GM03348 (cell line): ENCODE measurements around the gene MRPL23.
"Not testable (repeated sequence)": the region's sequence is repeated elsewhere in the genome, so short reads cannot be mapped to it uniquely, and the experiment has no call there.

Experiments
- DNase-seq: peaks from one replicate; pipeline ENCODE4 v3.0.0; 2012; ENCODE audit warnings: low spot score

The MRPL23 gene

GRCh38 chr11:1934335-1935155, 12.6 kb upstream of the MRPL23 start:
- peak; percentile 9 for DNase-seq

DNA sequence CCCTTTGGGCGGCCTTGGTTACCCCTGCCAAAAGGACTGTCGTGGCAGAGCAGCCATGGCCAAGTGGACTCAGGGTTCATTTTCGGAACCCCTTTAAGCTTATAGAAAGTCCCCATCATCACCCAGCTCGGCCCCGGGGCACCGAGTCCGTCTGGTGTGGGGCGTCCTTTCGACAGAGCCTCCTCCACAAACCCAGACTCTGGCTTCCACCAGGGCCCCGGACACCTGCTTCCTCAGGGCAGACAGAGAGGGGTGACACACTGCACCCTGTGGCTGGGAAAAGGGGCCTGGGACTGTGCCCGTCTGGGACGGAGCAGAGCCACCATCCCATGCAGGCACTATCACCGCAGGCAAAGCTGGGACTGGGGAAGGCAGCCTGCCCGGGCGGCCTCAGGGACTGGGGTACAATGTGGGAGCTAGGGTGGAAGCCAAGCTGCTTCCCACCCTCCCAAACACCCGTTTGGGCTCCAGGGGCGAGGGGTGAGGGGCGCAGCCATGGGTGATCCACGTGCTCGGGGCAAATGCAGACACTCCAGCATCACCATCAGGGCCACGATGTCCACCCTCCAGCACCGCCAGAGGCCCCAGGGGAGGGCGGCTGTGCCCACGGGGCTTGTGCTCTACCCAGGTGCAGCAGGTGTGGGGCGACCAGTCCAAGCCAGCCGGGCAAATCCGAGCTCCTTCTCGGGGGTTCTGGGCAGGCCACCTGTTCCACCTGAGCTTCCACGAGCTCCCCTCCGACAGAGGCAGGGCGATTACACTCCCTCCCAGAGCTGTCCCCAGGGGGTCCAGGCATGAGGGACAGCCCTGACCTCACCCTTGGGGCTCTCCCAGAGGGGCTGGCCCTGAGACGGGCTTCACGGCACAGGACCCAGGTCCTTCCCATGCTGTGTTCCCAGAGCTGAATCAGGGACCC, 11.7 kb upstream of the MRPL23 start:
- DNase-seq = peak; percentile 5

GRCh38 chr11:1936072-1936780, 10.9 kb upstream of the MRPL23 start:
- no peak for DNase-seq

GRCh38 chr11:1936781-1937615, 10.1 kb upstream of the MRPL23 start:
- DNase-seq = peak; percentile 7

DNA sequence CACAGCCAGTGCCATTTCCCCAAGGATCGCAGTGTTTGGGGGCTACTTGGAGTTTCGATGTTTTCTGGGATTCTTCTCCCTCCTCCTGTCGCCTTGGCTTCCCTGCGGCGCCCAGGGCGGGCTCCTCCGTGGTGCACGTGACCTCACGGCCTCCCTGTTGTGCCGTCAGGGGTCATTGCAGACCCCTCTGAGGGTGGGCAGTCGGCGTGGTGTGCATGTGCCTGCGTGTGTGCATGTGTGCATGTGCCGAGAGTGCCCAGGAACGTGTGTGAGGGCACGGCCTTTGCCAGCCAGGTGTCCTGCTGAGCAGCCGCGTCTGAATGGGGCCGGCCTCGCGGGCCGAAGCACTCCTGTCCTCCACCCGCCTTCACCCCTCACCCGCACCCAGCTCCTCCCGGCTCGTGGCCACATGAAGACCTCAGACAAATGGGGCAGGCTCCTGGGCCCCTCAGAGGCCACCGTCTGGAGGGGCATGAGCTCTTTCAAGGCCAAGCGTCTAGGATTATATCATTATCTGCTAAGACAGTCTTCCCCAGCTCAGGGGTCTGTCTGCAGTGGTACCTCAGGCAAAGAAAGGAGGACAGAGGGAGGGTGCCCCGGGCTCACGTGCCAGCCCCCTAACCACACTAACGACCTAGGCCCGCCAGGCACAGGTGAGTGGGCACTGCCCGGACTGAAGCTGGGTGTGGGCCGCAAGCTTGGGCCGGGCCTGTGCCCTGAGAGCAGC, 9.4 kb upstream of the MRPL23 start:
- DNase-seq = no peak

GRCh38 chr11:1938343-1939005, 8.7 kb upstream of the MRPL23 start:
- no peak for DNase-seq

DNA sequence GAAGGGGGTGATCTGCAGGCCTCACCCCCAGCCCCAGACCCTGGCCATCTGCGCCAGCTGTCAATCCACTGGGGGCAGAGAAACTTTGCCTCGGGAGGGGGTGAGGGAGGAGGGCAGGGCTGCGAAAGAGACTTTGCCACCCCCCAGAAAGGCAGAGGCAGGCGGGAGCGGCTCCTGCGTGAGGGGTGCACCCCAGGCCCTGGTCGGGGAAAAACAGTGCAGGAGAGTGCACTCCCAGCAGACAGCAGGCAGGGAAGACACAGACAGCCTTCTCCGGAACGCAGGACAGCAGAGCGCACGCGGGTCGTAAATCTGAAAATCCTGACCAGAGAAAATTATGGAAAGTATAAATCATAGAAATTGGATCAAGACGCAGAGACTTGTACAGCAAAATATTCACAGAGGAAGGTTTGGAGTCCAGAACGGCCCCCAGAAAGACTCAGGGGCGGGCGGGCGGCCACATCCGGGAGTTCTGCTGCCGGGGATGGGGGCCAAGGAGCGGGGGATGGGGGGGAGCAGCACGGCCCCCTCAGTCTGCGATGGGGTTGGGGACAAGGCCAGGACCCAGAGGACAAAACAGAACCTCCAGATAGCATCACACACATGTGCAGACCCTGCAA, 8.0 kb upstream of the MRPL23 start:
- DNase-seq = peak; percentile 25

- not testable (repeated sequence) for DNase-seq
These were observed 7.3 kb upstream of the MRPL23 start for GRCh38 chr11:1939788-1940187.

- no peak for DNase-seq
These were observed 4.4 kb upstream of the MRPL23 start for GRCh38 chr11:1942558-1943260.

DNA sequence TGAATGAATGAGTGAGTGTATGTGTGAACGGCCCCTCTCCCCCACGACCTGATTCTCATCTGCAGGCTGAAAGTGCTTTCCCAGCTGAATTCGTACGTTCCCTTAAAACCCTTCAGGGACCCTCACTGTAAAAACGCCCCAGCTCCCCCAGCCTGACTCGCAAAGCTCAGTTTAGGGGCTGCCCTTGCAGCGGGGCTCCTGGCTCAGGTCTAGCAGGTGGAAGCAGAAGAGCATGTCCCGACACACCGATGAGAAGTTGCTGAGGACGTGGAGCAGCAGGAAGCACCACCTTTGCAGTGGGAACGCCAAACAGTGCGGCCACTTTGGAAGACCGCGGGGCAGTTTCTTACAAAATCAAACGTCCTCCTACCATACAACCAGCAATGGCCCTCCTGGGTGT, 3.6 kb upstream of the MRPL23 start:
- no peak for DNase-seq

GRCh38 chr11:1943977-1944376, 3.2 kb upstream of the MRPL23 start:
- no peak for DNase-seq

- no peak for DNase-seq
These were observed 583 bp downstream of the MRPL23 start for GRCh38 chr11:1947592-1948237.

DNA sequence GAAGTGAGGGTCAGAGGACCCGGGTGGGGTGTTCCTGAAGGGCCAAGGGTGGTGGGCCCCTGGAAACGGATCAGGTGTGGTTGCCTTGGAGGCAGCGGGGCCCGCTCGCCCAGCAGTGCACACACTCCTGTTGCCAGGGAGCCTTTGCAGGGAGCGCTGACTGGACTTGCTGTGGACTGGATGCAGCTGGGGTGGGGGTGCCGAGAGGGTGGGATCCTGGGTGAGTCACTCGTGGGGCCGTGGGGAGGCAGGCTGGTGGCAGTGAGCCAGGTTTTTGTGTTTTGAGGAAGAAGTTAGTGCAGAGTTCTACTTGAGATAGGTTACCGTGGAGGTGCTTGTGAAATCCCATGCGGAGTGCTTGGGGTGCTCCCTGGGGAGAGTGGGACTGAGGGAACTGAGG, 1.3 kb downstream of the MRPL23 start:
- DNase-seq = no peak

GRCh38 chr11:1949302-1949701, 2.2 kb downstream of the MRPL23 start:
- DNase-seq = no peak

GRCh38 chr11:1949922-1950321, 2.8 kb downstream of the MRPL23 start:
- no peak for DNase-seq

- no peak for DNase-seq
These were observed 5.8 kb downstream of the MRPL23 start for GRCh38 chr11:1952806-1953482.

DNA sequence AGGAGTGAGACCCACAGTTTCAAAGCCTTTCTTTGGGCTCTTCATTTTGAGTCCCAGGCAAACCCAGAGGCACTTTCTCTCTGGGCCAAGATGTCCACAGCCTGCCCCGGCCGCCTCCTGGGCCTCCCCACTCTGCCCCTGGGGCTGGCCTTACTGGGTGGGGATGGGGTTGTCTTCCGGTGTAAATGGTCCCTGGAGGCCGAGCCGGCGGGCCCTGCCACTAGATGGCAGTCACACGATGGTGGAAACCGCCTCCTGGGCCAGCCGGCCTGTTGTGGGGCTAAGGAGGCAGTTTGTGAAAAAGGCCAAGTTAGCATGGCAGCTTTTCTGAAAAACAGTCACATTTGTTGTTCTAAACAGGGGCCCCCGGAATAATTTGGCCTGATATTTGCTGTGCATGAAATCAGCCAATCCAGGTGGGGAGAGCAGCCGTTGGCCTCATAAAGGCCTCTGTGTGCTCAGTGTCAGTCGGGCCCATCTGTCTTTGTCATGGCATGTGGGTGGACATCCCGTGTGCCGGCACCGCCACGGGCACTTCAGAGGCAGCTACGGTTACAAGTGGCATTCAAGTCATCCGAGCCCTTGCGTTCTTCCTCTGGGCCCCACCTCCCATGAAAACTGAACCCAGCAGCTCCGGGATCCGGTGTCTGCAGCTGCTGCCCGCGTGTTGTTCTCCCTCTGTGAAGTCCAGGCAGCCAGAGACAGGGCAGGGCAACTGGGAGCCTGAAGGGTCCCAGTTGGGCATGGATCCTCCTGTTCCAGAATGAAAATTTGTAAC, 6.5 kb downstream of the MRPL23 start:
- no peak for DNase-seq
